GM12801 (cell line): ENCODE data around the gene NCAPH2.

Source experiments
- CTCF ChIP-seq: IDR thresholded peaks from one replicate; pipeline ENCODE4 v1.5.1; 2011; ENCODE audit warnings: control low read depth; ENCODE audit not compliant: insufficient read length; ENCODE audit errors: extremely low read depth

The NCAPH2 gene

DNA sequence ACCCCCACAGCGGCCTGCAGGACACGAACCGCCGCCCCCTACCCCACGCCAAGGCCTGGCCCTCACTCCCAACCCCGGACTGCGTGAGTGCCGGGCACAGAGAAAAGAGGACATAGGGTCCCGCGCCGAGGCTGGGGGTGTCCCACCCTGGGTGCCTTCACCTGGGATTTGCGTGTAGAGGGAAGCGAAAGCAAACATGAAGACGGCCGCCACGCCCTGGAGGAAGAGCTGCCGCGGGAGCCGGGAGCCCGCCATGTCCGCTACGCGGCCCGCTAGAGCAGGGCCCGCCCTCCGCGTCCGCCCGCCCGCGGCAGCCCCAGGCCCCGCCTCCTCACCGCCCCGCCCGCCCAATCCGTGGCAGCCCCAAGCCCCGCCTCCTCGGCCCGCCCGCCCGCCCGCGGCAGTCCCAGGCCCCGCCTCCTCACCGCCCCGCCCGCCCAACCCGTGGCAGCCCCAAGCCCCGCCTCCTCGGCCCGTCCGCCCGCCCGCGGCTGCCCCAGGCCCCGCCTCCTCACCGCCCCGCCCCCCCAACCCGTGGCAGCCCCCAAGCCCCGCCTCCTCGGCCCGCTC lies 518 bp upstream of the NCAPH2 start, which contains the start of gene LMF2:
Gene LMF2, minus strand, starts transcription at position 282 of the 570 bp plus-strand sequence. Its CDS starts 27 bp downstream, at position 255.
- TF ChIP-seq CTCF, result no peak

DNA sequence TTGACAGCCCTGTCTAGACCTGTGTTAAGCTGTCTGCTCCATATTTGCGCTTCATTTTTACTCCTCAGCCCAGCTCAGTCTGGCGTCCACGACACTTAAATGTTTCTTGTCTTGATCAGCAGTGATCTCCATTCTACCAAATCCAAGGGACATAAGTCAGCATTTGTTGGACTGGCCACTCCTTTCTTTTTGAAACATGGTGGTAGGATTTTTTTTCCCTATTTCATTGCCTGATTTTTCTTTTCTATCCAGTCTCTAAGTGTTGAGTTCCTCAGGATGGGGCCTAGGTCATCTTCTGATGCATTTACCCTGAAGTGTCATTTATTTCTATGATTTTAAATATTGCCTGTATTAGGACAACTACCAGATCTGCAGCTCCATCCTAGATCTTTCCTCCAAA lies 873 bp downstream of the NCAPH2 start:
- TF ChIP-seq CTCF, result no peak

DNA sequence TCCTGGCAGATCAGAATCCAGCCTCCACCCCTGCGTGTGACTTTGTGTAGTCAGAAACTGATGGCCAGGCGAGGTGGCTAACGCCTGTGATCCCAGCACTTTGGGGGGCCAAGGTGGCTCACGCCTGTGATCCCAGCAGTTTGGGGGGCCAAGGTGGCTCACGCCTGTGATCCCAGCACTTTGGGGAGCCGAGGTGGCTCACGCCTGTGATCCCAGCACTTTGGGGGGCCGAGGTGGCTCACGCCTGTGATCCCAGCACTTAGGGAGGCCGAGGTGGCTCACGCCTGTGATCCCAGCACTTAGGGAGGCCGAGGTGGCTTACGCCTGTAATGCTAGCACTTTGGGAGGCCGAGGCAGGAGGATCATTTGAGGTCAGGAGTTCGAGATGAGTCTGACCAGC lies 5.2 kb downstream of the NCAPH2 start:
- TF ChIP-seq CTCF, result no peak

DNA sequence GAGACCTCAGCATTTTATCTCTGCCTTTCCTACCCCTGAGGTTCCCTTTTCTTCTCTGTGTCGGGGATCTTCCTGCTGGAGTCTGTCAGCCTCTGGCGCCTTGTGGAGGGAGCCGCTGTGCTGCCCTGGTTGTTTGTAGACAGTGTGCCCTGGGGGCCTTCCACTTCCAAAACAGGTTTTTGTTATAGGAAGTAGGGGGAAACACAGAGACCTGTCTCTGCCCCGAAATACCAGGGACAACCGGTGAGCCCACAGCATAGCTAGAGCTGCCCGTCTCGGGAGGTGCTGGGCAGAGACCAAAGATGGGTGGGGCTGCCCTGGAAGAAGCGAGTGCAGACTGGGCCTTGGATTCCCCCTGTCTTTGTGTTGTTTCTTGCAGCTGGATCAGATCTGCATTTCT lies 8.0 kb downstream of the NCAPH2 start:
- no peak for TF ChIP-seq CTCF

GRCh38 chr22:50516891-50517290 lies 8.9 kb downstream of the NCAPH2 start:
- TF ChIP-seq CTCF, result no peak

DNA sequence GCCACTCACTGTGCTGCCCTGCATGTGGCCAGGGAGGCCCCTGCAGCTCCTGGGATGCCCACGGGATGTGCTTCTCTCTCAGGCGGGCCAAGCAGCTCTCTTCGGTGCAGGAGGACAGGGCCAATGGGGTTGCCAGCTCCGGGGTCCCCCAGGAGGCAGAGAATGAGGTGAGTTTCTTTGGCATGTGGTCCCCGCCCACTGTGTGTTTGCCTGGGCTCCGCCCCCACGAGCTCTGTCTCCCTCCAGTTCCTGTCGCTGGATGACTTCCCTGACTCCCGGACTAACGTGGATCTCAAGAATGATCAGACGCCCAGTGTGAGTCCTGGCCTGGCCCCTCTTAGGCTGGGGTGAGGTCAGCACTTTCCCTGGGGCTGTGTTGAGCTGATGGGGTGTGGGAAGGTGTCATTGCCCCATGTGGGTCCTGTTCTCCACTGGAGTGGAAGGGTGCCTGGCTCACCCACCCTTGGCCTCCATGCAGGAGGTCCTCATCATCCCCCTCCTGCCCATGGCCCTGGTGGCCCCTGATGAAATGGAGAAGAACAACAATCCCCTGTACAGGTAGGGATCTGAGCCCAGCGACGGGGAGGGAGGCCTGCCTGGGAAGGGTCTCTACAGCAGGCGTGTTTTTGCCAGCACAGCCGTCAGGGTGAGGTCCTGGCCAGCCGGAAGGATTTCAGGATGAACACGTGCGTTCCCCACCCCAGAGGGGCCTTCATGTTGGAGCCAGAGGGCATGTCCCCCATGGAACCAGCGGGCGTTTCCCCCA lies 9.7 kb downstream of the NCAPH2 start:
- no peak for TF ChIP-seq CTCF

DNA sequence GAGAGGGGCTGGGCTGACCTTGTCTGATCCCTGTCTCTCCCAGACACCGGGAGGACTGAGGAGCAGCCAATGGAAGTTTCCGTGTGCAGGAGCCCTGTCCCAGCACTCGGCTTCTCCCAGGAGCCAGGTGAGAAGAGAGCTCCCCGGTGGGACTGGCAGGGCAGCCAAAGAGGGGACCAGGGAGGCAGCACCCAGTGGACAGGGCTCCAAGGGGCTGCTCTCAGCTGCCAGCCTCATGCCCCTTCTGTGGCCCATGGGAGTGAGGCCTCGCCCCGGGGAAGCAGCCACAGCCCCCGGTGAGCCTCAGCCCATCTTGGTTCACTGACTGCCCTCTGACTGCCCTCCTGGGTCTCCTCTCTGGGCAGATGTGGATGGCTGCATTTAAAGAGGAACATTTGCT lies 10.6 kb downstream of the NCAPH2 start:
- TF ChIP-seq CTCF, result no peak
